Measurements from ENCODE around the gene ARMC9.
A peak's percentile ranks its signal among the peaks of the same experiment; 100 is the strongest.

ARMC9 gene

GRCh38 chr2:231163414-231164095 is 34.9 kb upstream of the ARMC9 start (continued):
- TF ChIP-seq BACH2 (CRISPR knock-in tag; IDR thresholded peaks at IDR 0.05; ENCODE audit: borderline replicate concordance) (no peak), TCF4 (CRISPR knock-in tag; IDR thresholded peaks at IDR 0.05; ENCODE audit: borderline replicate concordance) (no peak), GLIS3 (CRISPR knock-in tag; IDR thresholded peaks at IDR 0.05) (no peak), ARNTL (CRISPR knock-in tag; IDR thresholded peaks at IDR 0.05; ENCODE audit: borderline replicate concordance, low read depth) (no peak), ZNF8 (CRISPR knock-in tag; IDR thresholded peaks at IDR 0.05) (no peak), CSDC2 (CRISPR knock-in tag; IDR thresholded peaks at IDR 0.05) (no peak), ZFP30 (CRISPR knock-in tag; IDR thresholded peaks at IDR 0.05) (no peak)
- TF ChIP-seq, protein P1, sequence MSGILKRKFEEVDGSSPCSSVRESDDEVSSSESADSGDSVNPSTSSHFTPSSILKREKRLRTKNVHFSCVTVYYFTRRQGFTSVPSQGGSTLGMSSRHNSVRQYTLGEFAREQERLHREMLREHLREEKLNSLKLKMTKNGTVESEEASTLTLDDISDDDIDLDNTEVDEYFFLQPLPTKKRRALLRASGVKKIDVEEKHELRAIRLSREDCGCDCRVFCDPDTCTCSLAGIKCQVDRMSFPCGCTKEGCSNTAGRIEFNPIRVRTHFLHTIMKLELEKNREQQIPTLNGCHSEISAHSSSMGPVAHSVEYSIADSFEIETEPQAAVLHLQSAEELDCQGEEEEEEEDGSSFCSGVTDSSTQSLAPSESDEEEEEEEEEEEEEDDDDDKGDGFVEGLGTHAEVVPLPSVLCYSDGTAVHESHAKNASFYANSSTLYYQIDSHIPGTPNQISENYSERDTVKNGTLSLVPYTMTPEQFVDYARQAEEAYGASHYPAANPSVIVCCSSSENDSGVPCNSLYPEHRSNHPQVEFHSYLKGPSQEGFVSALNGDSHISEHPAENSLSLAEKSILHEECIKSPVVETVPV (CRISPR knock-in tag; IDR thresholded peaks at IDR 0.05) = no peak
- TF ChIP-seq, protein P2, sequence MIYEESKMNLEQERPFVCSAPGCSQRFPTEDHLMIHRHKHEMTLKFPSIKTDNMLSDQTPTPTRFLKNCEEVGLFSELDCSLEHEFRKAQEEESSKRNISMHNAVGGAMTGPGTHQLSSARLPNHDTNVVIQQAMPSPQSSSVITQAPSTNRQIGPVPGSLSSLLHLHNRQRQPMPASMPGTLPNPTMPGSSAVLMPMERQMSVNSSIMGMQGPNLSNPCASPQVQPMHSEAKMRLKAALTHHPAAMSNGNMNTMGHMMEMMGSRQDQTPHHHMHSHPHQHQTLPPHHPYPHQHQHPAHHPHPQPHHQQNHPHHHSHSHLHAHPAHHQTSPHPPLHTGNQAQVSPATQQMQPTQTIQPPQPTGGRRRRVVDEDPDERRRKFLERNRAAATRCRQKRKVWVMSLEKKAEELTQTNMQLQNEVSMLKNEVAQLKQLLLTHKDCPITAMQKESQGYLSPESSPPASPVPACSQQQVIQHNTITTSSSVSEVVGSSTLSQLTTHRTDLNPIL (CRISPR knock-in tag; IDR thresholded peaks at IDR 0.05; ENCODE audit: low read depth) = no peak

DNA sequence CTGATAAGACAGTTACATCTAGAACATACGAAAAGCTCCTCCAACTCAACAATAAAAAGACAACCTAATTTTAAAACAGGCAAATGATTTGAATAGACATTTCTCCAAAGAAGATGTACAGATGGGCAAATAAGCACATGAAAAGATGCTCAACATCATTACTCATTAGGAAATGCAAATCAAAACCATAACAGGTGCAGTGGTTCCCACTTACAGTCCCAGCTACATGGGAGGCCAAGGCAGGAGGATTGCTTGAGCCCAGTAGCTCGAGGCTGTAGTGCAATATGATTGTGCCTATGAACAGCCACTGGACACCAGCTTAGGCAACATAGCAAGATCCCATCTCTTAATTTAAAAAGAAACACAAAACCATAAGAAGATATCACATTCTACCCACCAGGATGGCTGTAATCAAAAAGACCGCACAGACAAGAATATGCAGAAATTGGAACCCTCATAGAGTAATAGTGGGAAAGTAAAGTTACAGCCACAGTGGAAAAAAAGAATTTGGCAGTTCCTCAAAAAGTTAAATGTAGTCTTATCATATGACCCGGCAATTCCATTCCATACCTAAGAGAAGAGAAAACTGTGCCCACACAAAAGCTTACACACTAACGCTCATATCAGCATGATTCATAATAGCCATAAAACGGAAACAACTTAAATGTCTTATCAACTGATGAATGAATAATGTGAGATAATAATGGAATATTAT is 30.5 kb upstream of the ARMC9 start:
- ATAC-seq = no peak
- TF ChIP-seq ZNF565 (CRISPR knock-in tag; conservative IDR thresholded peaks at IDR 0.05; ENCODE audit: low read depth) = no peak
- no peak for TF ChIP-seq TOX (CRISPR knock-in tag; IDR thresholded peaks at IDR 0.05; ENCODE audit: borderline replicate concordance)
- TF ChIP-seq TSHZ2 (CRISPR knock-in tag; IDR thresholded peaks at IDR 0.05) = no peak
- TF ChIP-seq ZFP3 (CRISPR knock-in tag; IDR thresholded peaks at IDR 0.05) = no peak
- TF ChIP-seq TCF4 (CRISPR knock-in tag; IDR thresholded peaks at IDR 0.05; ENCODE audit: borderline replicate concordance) = no peak
- no peak for TF ChIP-seq RARB (CRISPR knock-in tag; IDR thresholded peaks at IDR 0.05)
- peak; percentile 45; the same call in 1 of the 2 replicates for TF ChIP-seq ISL1 (CRISPR knock-in tag; IDR thresholded peaks at IDR 0.05)
- TF ChIP-seq BACH2 (CRISPR knock-in tag; IDR thresholded peaks at IDR 0.05; ENCODE audit: borderline replicate concordance) = no peak

- TF ChIP-seq ARNTL (CRISPR knock-in tag; IDR thresholded peaks at IDR 0.05; ENCODE audit: borderline replicate concordance, low read depth) (no peak), ISL1 (CRISPR knock-in tag; IDR thresholded peaks at IDR 0.05) (0 out of 2 replicates have a peak, but pooled peaks have one; percentile 0), CSDC2 (CRISPR knock-in tag; IDR thresholded peaks at IDR 0.05) (no peak)
- ATAC-seq = no peak
Measured at GRCh38 chr2:231168460-231169139, 29.8 kb upstream of the ARMC9 start.

DNA sequence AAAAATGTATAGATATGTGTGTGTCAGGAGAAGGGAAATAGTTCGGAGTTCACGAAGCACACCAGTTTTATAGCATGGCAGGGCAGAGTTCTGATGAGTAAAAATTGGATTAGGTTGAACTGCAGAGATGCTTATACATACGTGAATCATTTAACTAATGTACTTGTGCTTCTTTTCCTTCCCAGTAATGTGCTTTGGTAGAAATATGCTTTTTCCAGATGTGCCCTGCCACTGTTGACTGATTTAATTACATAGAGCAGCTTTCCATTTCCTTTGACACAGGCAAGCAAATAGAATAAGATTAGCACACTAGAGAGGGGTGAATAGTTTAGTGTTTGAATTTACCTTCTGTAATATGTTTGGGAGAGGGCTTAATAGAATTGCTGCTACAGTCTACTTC is 28.9 kb upstream of the ARMC9 start:
- ATAC-seq = peak; percentile 59
- no peak for TF ChIP-seq ZC3H10 (CRISPR knock-in tag; IDR thresholded peaks at IDR 0.05)
- no peak for TF ChIP-seq ZFP30 (CRISPR knock-in tag; IDR thresholded peaks at IDR 0.05)
- no peak; the same call in 1 of the 2 replicates for TF ChIP-seq ZNF565 (CRISPR knock-in tag; conservative IDR thresholded peaks at IDR 0.05; ENCODE audit: low read depth)
- TF ChIP-seq ESRRG (CRISPR knock-in tag; IDR thresholded peaks at IDR 0.05) = no peak
- TF ChIP-seq TCF4 (CRISPR knock-in tag; IDR thresholded peaks at IDR 0.05; ENCODE audit: borderline replicate concordance) = peak; percentile 94
- TF ChIP-seq, protein P3, sequence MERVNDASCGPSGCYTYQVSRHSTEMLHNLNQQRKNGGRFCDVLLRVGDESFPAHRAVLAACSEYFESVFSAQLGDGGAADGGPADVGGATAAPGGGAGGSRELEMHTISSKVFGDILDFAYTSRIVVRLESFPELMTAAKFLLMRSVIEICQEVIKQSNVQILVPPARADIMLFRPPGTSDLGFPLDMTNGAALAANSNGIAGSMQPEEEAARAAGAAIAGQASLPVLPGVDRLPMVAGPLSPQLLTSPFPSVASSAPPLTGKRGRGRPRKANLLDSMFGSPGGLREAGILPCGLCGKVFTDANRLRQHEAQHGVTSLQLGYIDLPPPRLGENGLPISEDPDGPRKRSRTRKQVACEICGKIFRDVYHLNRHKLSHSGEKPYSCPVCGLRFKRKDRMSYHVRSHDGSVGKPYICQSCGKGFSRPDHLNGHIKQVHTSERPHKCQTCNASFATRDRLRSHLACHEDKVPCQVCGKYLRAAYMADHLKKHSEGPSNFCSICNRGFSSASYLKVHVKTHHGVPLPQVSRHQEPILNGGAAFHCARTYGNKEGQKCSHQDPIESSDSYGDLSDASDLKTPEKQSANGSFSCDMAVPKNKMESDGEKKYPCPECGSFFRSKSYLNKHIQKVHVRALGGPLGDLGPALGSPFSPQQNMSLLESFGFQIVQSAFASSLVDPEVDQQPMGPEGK (CRISPR knock-in tag; IDR thresholded peaks at IDR 0.05; ENCODE audit: borderline replicate concordance) = no peak
- TF ChIP-seq SNAI2 (CRISPR knock-in tag; IDR thresholded peaks at IDR 0.05) = peak; percentile 62; the same call in 1 of the 2 replicates
- peak; percentile 98 for TF ChIP-seq TSHZ2 (CRISPR knock-in tag; IDR thresholded peaks at IDR 0.05)
- TF ChIP-seq, protein P2 (CRISPR knock-in tag; IDR thresholded peaks at IDR 0.05; ENCODE audit: low read depth) = no peak
- no peak for TF ChIP-seq CSDC2 (CRISPR knock-in tag; IDR thresholded peaks at IDR 0.05)
- no peak for TF ChIP-seq PPARA (CRISPR knock-in tag; IDR thresholded peaks at IDR 0.05; ENCODE audit: borderline replicate concordance)
